NCI-H1436 treated with DMSO at 0.1 percent for 48 hours (cell line): ENCODE results near the gene DUSP7.

Source experiments
- DNase-seq: peaks from one replicate; lab custom pipeline; 2025; lab: John Stamatoyannopoulos, UW

DUSP7 gene

DNA sequence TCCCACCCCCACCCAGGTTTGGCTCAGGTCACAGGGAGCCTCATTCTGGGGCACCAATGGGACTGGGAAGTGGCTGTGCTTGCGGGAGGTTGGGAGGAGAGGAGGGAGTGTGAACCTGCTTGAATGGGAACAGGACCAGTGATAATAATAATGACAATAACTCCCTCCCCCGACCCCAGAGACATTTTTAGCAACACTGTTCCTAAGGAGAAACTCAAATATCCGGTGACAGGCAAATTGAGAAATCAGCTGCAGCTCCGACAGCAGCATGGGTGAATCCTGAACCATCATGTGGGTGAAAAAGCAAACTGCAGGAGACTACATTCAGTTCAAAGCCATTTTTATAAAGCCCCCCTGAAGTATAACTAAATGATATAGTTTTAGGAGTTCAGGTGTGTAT is 49.1 kb downstream of the DUSP7 start:
- no peak for DNase-seq

DNA sequence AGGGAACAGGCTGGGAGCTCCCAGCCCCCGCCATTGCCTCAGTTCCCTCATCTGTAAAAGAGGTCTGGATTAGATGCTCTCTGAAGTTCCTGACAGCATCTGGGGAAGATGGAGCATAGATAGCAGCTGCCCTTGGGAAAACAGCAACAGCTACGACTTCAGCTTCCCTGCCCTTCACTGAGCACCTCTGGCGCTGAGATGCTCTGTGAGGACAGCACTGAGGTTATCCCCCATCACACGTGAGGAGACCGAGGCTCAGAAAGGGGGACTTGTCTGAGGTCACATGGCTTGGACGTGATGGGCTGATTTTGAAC is 49.6 kb downstream of the DUSP7 start:
- DNase-seq = no peak

DNA sequence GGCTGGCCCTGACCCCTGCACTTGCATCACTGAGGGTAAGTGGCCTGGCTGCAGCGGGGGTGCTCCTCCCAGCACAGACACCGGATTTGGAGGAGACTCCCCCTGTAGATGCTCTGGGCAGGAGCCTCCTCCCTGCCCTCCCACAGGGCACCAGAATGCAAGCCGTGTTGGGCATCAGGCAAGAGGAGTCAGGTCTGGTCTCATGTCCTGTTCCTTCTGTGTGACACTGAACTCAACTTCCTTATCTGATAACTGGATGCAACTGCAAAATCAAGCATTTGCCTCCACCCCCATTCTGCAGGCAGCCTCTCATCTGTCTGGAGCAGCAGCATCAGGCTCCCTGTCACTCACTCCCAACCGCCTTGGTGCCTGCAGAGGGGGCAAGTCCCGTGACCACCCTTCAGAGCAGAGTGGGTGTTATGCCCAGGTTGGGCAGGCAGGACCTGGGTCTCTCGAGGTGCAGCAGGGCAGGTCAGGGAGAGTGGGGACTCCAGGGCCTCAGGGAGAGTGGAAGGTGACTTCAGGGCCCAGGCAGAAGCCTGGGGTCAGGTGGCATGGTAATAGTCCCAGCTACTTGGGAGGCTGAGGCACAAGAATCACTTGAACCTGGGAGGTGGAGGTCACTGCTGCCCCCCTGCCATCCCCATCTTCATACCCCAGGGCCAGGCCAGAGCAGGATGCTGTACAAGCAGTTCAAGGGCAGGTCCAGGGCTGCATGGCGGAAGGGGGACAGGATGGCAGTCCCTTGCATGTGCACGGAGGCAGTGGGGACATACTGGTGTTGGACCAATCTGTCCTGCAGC is 50.2 kb downstream of the DUSP7 start:
- DNase-seq = no peak

DNA sequence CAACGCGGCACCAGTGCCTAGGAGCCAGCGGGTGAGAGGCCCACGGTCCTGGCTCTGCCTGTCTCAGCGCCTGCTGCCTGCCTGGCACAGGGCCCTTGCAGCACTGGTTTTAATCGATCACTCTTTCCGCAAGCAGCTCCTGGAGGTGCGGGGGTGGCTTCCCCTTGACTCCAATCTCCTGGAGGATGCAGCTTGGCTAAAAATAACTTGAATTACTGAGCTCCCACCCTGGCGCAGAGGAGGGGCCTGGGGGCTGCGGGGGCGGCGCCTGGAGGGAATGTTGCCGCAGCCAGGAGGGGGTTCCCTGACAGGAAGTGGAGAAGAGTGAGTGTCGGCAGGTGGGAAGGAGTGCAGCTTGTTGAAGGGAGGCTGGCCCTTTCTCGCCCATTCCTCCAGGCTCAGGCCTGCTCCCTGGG is 50.8 kb downstream of the DUSP7 start:
- DNase-seq = no peak

DNA sequence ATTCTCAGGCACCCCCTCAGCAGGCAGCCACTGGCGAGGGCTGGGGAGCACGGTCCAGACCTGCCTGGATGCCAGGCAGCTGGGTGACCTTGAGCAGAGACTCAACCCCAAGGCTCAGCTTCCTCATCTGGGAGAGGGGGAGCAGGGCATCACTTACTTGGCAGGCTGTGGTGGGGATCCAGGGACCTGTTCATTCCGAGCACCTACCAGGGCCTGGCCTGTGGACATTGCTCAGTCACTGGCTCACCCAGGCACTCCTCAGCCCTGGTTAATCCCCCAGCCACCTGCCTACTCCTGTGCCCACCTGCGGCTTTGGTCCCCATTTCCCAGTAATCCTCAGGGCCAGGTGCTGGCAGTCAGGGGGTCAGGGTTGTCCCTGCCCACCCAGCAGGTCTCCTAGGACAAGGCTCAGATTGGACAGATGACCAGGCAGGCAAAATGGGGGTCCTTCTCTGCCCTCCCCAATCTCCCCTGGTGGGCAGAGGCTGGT is 51.4 kb downstream of the DUSP7 start:
- no peak for DNase-seq

DNA sequence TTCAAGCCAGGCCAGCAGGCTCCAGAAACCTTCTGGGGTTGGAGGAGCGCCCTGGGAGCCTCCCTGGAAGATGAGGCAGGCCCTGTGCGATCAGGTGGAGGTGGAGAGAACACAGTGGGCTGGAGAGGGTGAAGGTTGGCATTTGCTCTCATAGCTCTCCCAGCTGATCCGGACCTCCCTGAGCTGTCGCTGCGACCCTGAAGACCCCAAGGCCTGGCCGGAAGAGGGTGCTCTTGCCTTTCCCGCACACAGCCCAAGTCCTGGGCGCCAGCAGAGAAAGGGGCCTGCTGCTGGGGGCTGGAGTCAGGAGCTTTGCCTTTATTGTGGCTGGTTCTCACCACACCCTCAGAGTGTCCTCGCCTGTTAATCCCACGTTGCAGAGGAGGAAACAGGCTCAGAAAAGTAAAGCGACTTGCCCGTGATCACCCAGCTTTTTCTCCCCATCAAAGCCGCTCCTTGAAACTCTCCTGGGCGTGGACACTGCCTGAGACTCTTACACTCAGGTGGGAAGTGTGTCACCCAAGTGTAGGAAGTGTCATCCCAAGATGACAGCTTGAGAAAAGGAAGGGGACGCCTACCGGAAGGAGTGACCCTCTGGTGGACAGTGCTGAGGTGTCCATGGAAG is 52.1 kb downstream of the DUSP7 start:
- no peak for DNase-seq

DNA sequence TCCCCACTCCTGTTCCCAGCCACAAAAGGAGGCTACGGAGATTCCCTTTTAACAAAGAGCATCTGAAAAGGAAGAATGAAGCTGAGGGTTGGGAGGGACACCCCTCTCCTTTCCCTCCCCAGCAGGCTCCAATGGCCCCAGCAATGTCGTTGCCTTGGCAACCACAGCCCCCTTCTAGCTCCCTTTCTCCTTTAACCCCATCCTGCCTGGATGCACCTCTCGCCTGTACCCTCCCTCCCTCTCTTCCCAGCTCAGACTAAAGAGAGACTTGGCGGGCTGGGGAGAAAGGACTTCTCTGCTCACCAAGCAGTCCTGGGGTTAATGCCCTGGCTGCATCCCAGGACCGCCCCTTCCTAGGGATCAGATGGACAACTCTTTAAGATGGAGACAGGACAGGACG is 53.6 kb downstream of the DUSP7 start:
- no peak for DNase-seq

DNA sequence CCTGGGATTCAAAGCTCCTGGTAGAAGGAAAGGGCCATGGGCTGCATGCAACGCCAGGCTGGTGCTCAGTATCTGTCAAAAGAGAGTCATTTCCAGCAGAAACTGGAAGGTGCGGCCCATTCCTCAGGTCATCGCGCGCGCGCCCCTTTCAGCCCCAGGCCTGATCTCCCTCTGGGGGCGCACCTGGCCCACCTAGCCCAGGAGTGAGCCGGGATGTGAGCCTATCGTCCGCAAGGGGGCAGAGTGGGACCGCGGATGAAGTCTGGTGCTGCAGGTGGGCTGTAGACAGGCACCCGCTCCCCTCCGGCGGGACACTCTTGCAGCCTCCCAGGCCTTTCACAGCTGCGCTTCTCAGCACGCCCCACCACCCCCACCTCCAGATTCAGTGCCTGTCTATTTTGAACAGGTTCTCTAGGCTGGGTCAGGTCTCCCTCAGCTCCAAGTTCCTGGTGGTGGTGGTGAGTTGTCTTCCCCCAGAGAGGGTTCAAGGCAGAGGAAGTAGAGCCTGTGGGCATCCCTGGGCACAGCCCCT is 54.9 kb downstream of the DUSP7 start:
- no peak for DNase-seq

DNA sequence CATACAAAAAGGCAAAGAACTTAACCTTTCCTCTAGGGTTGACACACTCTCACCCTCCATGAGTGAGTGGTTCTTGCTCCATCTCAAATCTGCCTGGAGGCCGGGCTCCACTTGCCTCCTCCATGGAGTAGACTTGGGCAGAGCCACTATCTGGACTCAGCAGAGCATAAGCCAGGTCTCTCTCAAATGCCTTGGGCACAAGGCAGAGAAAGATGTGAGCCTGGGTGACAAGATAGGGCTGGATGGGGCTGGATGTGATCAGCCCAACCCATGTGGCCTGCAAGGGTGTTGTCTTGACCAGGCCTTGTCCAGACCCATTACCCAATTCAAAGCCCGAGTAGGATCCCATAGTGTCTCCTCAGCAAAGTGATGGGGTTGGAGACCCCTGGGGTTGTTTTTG is 56.5 kb downstream of the DUSP7 start:
- DNase-seq = no peak
